Right lobe of liver (tissue), 4 donors: ENCODE measurements around the gene PHKG2.

Experiments
- POLR2A ChIP-seq: fragments of 450-650 bp; IDR thresholded peaks from one replicate; pipeline ENCODE4 v1.6.1; 2017; ENCODE audit warnings: antibody characterized with exemption, mild to moderate bottlenecking
- TF ChIP-seq, protein P1 (sequence below), 4 donors: fragments of 200-600 bp in 3 of 4; fragments of 450-650 bp in 1 of 4; IDR thresholded peaks; one replicate each; pipeline versions ENCODE4 v1.5.1 to v1.8.0; 2016 to 2022; ENCODE audit warnings: antibody characterized with exemption in 4 of 4, mild to moderate bottlenecking in 2 of 4
- donor health status: DM: no; HTN: no; CAD: no.
- donor health status: DM: no; HTN: no; CAD: no.
- donor health status: DM: no; HTN: yes; CAD: no.

GRCh38 chr16:30753596-30753995 lies 5.4 kb downstream of the PHKG2 start:
- TF ChIP-seq, protein P1, sequence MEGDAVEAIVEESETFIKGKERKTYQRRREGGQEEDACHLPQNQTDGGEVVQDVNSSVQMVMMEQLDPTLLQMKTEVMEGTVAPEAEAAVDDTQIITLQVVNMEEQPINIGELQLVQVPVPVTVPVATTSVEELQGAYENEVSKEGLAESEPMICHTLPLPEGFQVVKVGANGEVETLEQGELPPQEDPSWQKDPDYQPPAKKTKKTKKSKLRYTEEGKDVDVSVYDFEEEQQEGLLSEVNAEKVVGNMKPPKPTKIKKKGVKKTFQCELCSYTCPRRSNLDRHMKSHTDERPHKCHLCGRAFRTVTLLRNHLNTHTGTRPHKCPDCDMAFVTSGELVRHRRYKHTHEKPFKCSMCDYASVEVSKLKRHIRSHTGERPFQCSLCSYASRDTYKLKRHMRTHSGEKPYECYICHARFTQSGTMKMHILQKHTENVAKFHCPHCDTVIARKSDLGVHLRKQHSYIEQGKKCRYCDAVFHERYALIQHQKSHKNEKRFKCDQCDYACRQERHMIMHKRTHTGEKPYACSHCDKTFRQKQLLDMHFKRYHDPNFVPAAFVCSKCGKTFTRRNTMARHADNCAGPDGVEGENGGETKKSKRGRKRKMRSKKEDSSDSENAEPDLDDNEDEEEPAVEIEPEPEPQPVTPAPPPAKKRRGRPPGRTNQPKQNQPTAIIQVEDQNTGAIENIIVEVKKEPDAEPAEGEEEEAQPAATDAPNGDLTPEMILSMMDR (IDR thresholded peaks at IDR 0.05) = no peak
- TF ChIP-seq POLR2A = no peak
